ENCODE results near the gene NFIA.

NFIA gene

DNA sequence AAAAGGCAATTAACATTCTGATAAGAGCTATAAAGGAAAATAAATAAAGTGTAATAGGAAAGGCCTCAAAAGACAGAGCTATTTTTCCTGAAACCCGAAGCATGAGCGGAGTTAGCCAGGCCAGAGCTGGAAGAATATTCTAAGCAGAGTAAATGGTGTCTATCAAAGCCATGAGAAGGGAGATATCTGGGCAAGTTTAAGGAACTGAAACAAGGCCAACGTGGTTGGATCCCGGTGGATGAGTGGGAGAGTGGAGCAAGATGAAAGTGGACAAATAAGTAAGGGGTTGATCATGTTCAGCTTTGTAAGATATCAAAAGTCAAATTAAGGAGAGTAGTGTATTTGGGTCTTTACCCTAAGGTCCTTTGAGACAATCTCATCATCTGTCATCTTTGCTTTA lies 408.6 kb downstream of the NFIA start:
- no peak for TF ChIP-seq EZH2phosphoT487 (IDR thresholded peaks at IDR 0.05; ENCODE audit: borderline replicate concordance)
- TF ChIP-seq, protein P1, sequence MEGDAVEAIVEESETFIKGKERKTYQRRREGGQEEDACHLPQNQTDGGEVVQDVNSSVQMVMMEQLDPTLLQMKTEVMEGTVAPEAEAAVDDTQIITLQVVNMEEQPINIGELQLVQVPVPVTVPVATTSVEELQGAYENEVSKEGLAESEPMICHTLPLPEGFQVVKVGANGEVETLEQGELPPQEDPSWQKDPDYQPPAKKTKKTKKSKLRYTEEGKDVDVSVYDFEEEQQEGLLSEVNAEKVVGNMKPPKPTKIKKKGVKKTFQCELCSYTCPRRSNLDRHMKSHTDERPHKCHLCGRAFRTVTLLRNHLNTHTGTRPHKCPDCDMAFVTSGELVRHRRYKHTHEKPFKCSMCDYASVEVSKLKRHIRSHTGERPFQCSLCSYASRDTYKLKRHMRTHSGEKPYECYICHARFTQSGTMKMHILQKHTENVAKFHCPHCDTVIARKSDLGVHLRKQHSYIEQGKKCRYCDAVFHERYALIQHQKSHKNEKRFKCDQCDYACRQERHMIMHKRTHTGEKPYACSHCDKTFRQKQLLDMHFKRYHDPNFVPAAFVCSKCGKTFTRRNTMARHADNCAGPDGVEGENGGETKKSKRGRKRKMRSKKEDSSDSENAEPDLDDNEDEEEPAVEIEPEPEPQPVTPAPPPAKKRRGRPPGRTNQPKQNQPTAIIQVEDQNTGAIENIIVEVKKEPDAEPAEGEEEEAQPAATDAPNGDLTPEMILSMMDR (conservative IDR thresholded peaks at IDR 0.05; ENCODE audit: low read length) = no peak
- no peaks in the 10 kb centered on the region for H3K27me3 ChIP-seq (ENCODE audit: insufficient read depth, low read length, poor library complexity, severe bottlenecking)
- H2AFZ ChIP-seq (ENCODE audit: low read length) = no peak overlapping the region
- H3K9me2 ChIP-seq (replicated peaks; ENCODE audit: low read depth, low read length) = no peaks in the 10 kb centered on the region
- H3K4me1 ChIP-seq (ENCODE audit: insufficient read depth, low read length, poor library complexity, severe bottlenecking) = no peaks in the 10 kb centered on the region
- H3K9me3 ChIP-seq (ENCODE audit: insufficient read depth, low read depth, low read length) = no peaks in the 10 kb centered on the region
- H3K9ac ChIP-seq (ENCODE audit: low read depth, low read length, poor library complexity, severe bottlenecking) = no peak overlapping the region
- H4K20me1 ChIP-seq (ENCODE audit: insufficient read depth, low read length, poor library complexity, severe bottlenecking) = no peaks in the 10 kb centered on the region
- no peaks in the 10 kb centered on the region for H3F3A ChIP-seq (ENCODE audit: low read depth)
- no peak overlapping the region for H3K4me3 ChIP-seq (ENCODE audit: low read length, poor library complexity, severe bottlenecking)
- no peaks in the 10 kb centered on the region for H3K36me3 ChIP-seq (ENCODE audit: insufficient read depth, low read length)
- no peaks in the 10 kb centered on the region for H3K79me2 ChIP-seq (ENCODE audit: insufficient read depth, low read length)
- H3K4me2 ChIP-seq (ENCODE audit: low read depth, low read length, poor library complexity, severe bottlenecking) = no peak overlapping the region

DNA sequence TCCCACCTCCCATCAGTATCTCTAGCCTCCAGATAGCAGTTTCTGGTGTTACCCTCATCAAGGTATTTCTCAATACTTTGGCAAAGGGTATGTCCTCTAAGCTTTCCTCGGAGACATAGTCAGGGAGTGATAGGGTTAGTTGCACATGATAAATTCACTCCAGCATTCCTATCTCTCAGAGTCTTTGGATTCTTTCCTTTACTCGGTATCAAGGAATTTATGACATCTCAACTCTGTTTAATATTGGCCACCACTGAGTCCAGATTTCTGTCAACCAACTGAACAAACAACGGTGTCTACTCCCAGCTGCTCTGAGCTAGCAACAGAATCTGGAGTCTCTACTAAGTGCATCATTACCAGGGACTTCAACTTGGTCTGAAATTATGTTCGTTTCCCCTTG lies 409.1 kb downstream of the NFIA start:
- Histone ChIP-seq H3K9ac (ENCODE audit: low read depth, low read length, poor library complexity, severe bottlenecking) (no peak overlapping the region), H3F3A (ENCODE audit: low read depth) (no peaks in the 10 kb centered on the region), H2AFZ (ENCODE audit: low read length) (no peak overlapping the region), H3K9me2 (replicated peaks; ENCODE audit: low read depth, low read length) (no peaks in the 10 kb centered on the region), H3K36me3 (ENCODE audit: insufficient read depth, low read length) (no peaks in the 10 kb centered on the region), H3K4me2 (ENCODE audit: low read depth, low read length, poor library complexity, severe bottlenecking) (no peak overlapping the region), H3K9me3 (ENCODE audit: insufficient read depth, low read depth, low read length) (no peaks in the 10 kb centered on the region), H3K4me1 (ENCODE audit: insufficient read depth, low read length, poor library complexity, severe bottlenecking) (no peaks in the 10 kb centered on the region), H3K79me2 (ENCODE audit: insufficient read depth, low read length) (no peaks in the 10 kb centered on the region), H3K4me3 (ENCODE audit: low read length, poor library complexity, severe bottlenecking) (no peak overlapping the region), H3K27me3 (ENCODE audit: insufficient read depth, low read length, poor library complexity, severe bottlenecking) (no peaks in the 10 kb centered on the region), H4K20me1 (ENCODE audit: insufficient read depth, low read length, poor library complexity, severe bottlenecking) (no peaks in the 10 kb centered on the region)
- TF ChIP-seq EZH2phosphoT487 (IDR thresholded peaks at IDR 0.05; ENCODE audit: borderline replicate concordance) = no peak

GRCh38 chr1:61494000-61494399 lies 411.6 kb downstream of the NFIA start:
- no peaks in the 10 kb centered on the region for H3K4me1 ChIP-seq (ENCODE audit: insufficient read depth, low read length, poor library complexity, severe bottlenecking)
- no peaks in the 10 kb centered on the region for H4K20me1 ChIP-seq (ENCODE audit: insufficient read depth, low read length, poor library complexity, severe bottlenecking)
- H3K36me3 ChIP-seq (ENCODE audit: insufficient read depth, low read length) = no peaks in the 10 kb centered on the region
- no peak overlapping the region for H2AFZ ChIP-seq (ENCODE audit: low read length)
- no peak overlapping the region for H3K4me3 ChIP-seq (ENCODE audit: low read length, poor library complexity, severe bottlenecking)
- H3K9me2 ChIP-seq (replicated peaks; ENCODE audit: low read depth, low read length) = no peaks in the 10 kb centered on the region
- TF ChIP-seq, protein P1 (conservative IDR thresholded peaks at IDR 0.05; ENCODE audit: low read length) = no peak
- no peak for TF ChIP-seq EZH2phosphoT487 (IDR thresholded peaks at IDR 0.05; ENCODE audit: borderline replicate concordance)
- no peak overlapping the region for H3K4me2 ChIP-seq (ENCODE audit: low read depth, low read length, poor library complexity, severe bottlenecking)
- no peaks in the 10 kb centered on the region for H3F3A ChIP-seq (ENCODE audit: low read depth)
- no peak overlapping the region for H3K9ac ChIP-seq (ENCODE audit: low read depth, low read length, poor library complexity, severe bottlenecking)
- no peaks in the 10 kb centered on the region for H3K9me3 ChIP-seq (ENCODE audit: insufficient read depth, low read depth, low read length)
- H3K79me2 ChIP-seq (ENCODE audit: insufficient read depth, low read length) = no peaks in the 10 kb centered on the region
- no peaks in the 10 kb centered on the region for H3K27me3 ChIP-seq (ENCODE audit: insufficient read depth, low read length, poor library complexity, severe bottlenecking)

- Histone ChIP-seq H3F3A (ENCODE audit: low read depth) (no peaks in the 10 kb centered on the region), H2AFZ (ENCODE audit: low read length) (no peak overlapping the region), H3K79me2 (ENCODE audit: insufficient read depth, low read length) (no peaks in the 10 kb centered on the region), H3K9me3 (ENCODE audit: insufficient read depth, low read depth, low read length) (no peaks in the 10 kb centered on the region), H3K27me3 (ENCODE audit: insufficient read depth, low read length, poor library complexity, severe bottlenecking) (no peaks in the 10 kb centered on the region), H3K4me2 (ENCODE audit: low read depth, low read length, poor library complexity, severe bottlenecking) (no peak overlapping the region), H3K4me3 (ENCODE audit: low read length, poor library complexity, severe bottlenecking) (no peak overlapping the region), H3K9ac (ENCODE audit: low read depth, low read length, poor library complexity, severe bottlenecking) (no peak overlapping the region), H4K20me1 (ENCODE audit: insufficient read depth, low read length, poor library complexity, severe bottlenecking) (no peaks in the 10 kb centered on the region), H3K9me2 (replicated peaks; ENCODE audit: low read depth, low read length) (no peaks in the 10 kb centered on the region), H3K36me3 (ENCODE audit: insufficient read depth, low read length) (no peaks in the 10 kb centered on the region), H3K4me1 (ENCODE audit: insufficient read depth, low read length, poor library complexity, severe bottlenecking) (no peaks in the 10 kb centered on the region)
- no peak for TF ChIP-seq EZH2phosphoT487 (IDR thresholded peaks at IDR 0.05; ENCODE audit: borderline replicate concordance)
- TF ChIP-seq, protein P1 (conservative IDR thresholded peaks at IDR 0.05; ENCODE audit: low read length) = no peak
Measured at GRCh38 chr1:61496501-61496900, 414.1 kb downstream of the NFIA start.

Data from Loucy (cell line).